IPS DF 19.7 (cell line): ENCODE results near the gene SLC25A24.
"Not testable (repeated sequence)": the region's sequence is repeated elsewhere in the genome, so short reads cannot be mapped to it uniquely, and the experiment has no call there.

ENCODE experiments used
- DNase-seq: peaks from one replicate; pipeline ENCODE4 v3.0.0-alpha.2; 2013; ENCODE audit warnings: low read depth, low spot score

Gene SLC25A24

GRCh38 chr1:108199781-108200686 lies at the start of gene SLC25A24:
SLC25A24 (minus strand) TSS chr1:108200343; CDS start chr1:108200138, 205 bp downstream.
- DNase-seq: peak; percentile 33

DNA sequence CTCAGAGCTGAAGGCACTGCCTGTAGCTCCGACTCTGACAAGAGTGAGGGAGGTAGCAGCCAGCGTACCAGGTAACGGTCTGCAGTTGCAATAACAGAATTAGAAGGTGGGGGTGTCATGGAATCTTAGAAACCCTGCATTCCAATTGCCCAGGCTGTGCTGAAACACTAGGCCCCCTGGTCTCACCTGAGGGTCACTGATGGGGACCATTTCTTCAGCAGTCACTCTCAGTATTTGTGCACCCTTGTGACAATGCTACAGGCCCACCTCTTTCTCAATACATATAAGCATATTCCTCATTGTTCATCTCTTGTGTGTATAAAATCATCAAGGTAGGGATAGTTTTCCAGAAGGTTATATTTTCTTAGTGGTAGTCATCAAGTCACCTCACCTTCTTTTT lies 43.8 kb upstream of the SLC25A24 start, which contains the start of gene NBPF4:
Gene NBPF4 (minus strand): TSS at position 101 of the 400 bp plus-strand sequence. CDS start 315 bp downstream, outside the sequence.
- DNase-seq: not testable (repeated sequence)

DNA sequence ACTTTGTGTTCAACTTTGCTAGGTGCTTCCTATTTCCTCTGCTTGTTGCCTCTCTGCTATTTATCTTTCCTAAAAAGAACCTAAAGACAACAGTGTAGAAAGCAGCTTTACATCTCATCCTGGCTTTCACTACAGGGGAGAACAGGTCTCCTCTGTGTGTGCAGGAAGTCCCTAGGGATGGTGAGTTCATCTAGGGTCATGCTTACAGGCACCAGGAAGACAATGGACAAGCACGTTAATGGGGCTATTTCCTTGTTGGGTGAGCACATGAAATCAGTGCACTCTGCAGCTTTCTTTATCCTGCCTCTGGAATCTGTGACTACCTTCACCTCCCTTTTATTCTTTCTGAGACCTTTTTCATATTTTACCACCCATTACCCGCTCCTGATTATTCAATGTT lies 39.3 kb upstream of the SLC25A24 start:
- not testable (repeated sequence) for DNase-seq

DNA sequence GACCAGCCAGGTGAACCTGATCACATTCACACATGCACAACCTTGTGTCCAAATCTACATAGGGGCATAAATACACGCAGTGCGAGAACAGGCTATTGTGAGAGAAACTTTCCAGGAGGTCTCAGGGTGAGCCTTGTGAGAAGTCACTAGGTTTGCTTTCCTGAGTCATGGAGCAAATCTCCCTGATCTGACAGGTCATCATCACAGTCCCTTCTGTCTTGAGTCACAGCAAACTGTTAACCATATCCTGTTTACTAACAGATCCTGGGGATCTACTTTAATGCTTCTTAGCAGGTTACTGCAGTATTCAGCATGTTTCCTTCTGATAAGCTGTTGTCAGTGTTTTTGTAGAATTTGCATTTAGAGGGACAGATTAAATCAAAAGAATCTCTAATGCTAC lies 35.2 kb upstream of the SLC25A24 start:
- not testable (repeated sequence) for DNase-seq

DNA sequence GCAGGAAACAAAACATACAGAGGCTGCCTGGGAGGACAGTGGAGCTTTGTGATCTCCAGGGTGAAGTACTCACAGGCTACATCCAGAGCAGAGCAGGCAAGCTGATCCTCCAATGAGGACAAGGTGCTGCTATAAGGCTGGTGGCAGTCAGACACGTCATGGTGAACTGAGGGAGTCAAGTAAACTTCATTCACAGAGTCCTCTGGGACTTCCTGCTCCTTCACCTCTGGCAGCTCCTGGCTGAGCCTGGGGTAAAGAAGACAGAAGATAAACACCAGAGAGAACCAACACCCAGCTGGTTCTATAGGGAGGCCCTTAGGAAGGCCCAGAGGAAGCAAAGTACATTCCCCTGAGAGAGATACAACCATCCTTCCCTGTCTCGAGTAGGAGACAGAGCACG lies 32.0 kb upstream of the SLC25A24 start:
- not testable (repeated sequence) for DNase-seq

- not testable (repeated sequence) for DNase-seq
Measured at GRCh38 chr1:108229976-108230375, 29.8 kb upstream of the SLC25A24 start.

GRCh38 chr1:108227772-108228171 lies 27.6 kb upstream of the SLC25A24 start:
- DNase-seq: not testable (repeated sequence)

- DNase-seq: not testable (repeated sequence)
Measured at GRCh38 chr1:108226855-108227254, 26.7 kb upstream of the SLC25A24 start.

DNA sequence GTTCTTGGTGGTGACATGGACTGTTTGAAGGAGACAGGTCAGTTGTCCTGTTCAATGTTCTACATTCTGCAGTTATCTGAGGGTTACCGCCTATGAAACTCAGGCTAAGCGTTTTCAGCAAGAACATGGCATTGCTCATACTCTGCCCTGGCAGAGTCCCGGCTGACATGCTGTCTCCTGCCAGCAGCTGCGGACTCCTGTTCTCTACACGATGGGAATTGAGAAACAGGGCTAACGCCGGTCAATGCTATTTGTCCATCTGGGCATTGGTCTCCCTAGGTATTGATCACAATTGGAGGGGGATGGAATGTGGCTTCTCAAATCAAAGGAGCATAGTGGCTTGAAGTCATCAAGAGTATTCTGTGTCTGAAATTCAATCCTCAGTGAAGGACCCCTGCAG lies 23.1 kb upstream of the SLC25A24 start:
- DNase-seq: not testable (repeated sequence)

DNA sequence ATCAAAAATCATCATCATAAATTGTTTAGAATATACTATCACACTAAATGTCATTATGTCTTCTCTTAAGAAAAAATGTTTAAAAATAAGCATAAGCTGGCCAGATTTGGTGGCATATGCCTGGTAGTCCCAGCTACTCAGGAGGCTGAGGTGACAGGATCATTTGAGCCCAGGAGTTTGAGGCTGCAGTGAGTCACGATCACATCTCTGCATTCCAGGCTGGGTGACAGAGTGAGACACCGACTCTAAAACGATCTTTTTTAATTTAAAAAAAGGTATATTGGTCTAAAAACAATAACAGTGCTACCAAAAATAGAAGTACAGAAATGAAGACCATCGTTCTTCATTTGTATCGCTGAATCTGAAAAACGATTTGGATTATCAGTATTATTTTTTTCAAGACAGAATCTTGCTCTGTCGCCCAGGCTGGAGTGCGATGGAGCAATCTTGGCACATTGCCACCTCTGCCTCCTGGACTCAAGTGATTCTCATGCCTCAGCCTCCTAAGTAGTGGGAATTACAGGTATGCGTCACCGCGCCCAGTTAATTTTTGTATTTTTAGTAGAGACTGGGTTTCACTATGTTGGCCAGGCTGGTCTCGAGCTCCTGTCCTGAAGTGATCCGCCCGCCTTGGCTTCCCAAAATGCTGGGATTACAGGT lies 17.5 kb upstream of the SLC25A24 start:
- not testable (repeated sequence) for DNase-seq

DNA sequence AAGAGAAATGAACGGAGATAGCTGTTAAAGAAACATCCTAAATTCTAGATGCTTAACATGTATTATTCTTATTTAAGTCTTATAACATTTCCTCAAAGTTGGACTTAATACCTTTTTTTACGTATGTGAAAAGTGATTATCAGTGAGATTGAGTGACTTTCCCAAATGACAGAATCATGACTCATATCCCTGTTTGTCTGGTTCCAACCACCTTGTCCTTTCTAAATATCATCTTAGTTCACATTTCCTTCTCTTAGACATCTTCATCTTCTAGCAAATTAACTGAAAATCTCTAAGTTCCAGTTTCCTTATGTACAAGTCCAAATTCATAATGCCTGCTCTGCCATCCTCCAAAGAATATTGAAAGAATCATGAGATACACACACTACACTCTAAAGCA lies 16.9 kb upstream of the SLC25A24 start:
- DNase-seq: not testable (repeated sequence)

DNA sequence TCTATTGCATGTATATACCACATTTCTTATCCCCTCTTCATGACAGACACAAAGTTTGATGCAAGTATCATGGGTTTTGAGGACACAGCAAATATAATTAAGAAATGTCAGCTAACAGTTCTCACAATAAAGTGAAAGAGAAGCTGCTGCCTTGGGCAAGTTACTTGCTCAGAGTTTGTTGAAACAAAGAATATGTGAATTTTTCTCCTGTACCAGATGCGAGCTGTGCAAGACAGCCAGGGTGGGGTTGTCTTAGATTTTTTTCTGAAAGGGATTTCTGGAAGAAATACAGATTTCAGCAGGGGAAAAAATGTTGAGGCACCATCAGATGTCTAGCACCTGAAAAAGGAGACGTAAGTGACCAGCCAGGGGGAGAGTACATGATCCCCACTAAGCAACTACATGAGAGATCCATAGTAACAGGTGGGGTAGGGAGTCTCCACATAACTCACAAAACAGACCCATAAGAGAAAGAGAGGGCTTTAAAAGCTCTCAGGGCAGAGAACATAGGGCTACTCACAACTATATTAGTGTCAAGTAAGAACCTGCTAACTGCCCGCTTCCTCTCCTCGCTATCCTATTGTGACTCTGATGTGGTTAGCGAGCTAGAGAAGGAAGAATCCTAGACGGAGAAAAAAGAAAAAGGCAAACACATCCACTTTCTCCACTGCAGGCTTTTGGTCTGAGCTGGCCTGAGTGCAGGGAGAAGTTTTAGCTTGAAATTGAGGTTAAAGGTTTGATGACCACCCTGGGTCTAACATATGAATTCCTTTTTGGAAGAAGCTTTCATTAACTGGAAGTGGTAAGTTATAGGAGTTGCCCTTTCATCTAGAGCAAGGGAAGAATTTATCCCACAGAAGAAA lies 16.1 kb upstream of the SLC25A24 start:
- not testable (repeated sequence) for DNase-seq

DNA sequence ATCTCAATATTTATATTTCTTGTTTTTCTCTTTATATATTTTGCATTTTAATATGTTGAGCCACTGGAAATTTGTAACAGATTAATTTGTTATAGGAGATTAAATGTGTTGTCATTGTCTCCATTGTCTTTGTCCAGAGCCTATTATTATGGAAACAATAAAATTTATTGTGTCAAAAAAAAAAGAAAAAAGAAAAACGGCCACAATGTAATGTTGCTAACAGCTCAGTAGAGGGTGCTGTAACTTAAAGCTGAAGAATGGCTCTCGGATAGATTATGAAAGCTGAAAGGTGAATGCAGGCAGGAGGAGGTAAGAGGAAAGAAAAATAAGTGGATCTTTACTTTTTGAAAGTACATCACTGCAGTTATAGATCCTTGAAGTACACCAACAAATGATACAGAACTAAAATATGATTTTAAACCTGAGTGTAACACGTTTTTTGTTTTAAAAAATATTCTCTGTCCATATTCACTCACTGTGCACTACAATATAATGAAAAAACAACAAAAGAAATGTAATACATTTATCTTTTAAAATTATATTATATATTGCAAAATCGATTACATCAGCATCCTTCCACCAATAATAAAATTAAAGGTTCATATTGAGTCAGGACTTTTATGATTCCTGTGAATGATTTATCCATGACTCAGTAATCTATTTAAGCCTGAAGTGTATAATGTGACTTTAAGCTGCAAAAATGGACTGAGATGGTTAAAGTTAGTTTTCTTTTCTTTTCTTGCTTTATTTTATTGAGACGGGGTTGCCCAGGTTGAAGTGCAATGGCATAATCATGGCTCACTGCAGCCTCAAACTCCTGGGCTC lies 14.7 kb upstream of the SLC25A24 start:
- DNase-seq: not testable (repeated sequence)

DNA sequence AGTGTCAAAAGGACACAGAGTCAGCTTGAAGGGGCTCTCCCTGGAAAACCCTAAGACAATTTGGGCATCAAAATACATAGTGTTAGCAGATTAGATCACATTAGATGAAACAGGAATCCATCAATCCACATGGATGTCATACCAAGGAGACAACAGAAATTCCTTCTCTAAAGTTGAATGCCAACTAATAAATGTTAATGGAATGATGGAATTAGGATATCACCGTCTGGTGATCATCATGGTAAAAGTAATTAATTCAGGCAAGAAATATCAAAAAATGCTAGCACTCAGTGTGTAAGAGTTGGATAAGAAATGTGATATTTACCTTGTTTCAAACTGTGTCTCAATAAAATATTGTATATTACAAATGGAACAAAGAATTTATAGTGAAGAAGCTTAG lies 10.9 kb upstream of the SLC25A24 start:
- no peak for DNase-seq

- no peak for DNase-seq
Measured at GRCh38 chr1:108209456-108210108, 9.4 kb upstream of the SLC25A24 start.

- no peak for DNase-seq
Measured at GRCh38 chr1:108208724-108209446, 8.7 kb upstream of the SLC25A24 start.

DNA sequence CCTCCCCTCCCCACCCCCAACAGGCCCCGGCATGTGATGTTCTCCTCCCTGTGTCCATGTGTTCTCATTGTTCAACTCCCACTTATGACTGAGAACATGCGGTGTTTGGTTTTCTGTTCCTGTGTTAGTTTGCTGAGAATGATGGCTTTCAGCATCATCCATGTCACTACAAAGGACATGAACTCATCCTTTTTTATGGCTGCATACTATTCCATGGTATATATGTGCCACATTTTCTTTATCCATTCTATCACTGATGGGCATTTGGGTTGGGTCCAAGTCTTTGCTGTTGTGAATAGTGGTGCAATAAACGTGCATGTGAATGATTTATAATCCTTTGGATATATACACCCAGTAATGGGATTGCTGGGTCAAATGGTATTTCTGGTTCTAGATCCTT lies 3.4 kb upstream of the SLC25A24 start:
- DNase-seq: not testable (repeated sequence)

GRCh38 chr1:108201687-108202086 lies 1.5 kb upstream of the SLC25A24 start:
- DNase-seq: no peak

- DNase-seq: no peak
Measured at GRCh38 chr1:108200687-108201051, 526 bp upstream of the SLC25A24 start.
